Putamen (tissue), 1 donor: Measurements from ENCODE around the gene STX8.
"Not testable (repeated sequence)": the region's sequence is repeated elsewhere in the genome, so short reads cannot be mapped to it uniquely, and the experiment has no call there.

Experiments
- DNase-seq: peaks from one replicate; pipeline ENCODE4 v3.0.0-alpha.2; 2016; ENCODE audit warnings: low spot score

The STX8 gene

GRCh38 chr17:9575381-9576101 lies at the start of gene STX8:
STX8 (minus strand) TSS chr17:9575820; CDS start chr17:9575808, 12 bp downstream.
- peak; percentile 81 for DNase-seq

DNA sequence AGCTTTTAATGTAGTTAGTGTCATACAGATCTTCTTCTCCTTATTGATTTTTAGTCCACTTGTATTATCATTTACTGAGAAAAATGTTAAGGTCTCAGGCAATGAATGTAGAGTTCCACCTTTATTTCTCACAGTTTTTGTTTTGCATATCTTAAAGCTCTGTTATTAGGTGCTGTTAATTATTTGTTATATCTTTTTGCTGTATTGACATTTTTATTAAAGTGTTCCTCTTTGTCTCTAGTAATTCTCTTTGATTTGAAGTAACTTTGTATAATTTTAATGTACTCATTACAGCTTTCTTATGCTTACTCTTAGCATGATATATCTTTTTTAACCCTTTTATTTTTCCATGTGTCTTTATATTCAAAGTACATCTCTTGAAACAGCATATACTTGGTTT lies 47.3 kb upstream of the STX8 start:
- no peak for DNase-seq

DNA sequence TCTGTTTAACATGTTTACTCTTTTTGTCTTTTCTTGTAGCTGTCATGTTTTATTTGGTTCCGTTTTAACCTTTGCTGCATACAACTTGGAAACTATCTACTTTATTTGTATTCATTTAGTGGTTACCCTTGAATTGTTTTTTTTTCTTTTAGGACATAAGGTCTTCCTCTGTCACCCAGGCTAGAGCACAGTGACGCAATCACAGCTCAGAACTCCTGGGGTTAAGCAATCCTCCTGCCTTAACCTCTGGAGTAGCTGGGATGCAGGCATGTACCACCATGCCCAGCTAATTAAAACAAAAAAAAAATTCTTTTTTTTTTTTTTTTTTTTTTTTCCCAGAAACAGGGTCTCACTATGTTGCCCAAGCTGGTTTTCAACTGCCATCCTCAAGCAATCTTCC lies 39.9 kb upstream of the STX8 start:
- no peak for DNase-seq

DNA sequence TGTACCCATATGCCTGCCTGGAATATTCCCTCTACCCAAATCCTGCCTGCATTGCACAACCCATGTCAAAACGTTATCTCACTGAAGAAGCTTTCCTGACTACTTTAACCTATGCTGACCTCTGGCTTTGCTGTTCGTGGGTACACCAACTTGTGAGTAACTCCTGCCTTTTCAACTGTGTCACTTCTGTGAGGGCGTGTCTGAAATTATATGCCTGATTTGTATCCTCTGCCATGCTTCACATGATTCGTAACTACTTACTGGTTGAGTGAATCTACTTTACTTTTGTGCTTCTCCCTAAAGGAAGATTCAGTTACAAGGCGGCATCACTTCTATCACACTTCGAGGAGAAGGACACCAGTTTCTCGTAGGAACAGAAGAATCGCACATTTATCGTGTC lies 36.4 kb upstream of the STX8 start:
- DNase-seq: no peak

DNA sequence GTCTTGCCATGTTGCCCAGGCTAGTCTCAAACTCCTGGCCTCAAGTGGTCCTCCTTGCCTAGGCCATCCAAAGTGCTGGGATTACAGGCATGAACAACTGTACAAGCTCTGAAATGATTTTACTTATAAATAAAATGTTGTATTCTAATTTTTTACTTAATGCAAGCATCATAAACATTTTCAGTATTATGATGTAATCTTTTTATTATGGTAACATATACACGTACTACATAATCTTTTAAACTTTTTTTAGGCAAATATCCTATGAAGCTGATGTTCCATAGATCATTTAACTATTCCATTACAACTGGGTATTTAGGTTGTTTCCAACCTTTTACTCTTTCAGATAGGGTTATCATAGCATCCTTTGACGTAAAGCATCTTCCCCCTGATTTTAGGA lies 35.9 kb upstream of the STX8 start:
- DNase-seq: no peak

DNA sequence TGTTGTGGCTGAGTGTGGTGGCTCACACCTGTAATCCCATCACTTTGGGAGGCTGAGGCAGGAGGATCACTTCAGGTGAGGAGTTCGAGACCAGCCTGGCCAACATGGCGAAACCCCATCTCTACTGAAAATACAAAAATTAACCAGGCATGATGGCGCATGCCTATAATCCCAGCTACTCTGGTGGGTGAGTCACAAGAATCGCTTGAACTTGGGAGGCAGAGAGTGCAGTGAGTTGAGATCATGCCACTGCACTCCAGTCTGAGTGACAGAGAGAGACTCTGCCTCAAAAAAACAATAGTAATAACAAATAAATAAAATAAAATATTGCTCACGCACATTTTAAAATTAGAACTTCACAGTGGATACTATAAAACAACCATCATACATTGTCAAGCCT lies 31.4 kb upstream of the STX8 start:
- not testable (repeated sequence) for DNase-seq

DNA sequence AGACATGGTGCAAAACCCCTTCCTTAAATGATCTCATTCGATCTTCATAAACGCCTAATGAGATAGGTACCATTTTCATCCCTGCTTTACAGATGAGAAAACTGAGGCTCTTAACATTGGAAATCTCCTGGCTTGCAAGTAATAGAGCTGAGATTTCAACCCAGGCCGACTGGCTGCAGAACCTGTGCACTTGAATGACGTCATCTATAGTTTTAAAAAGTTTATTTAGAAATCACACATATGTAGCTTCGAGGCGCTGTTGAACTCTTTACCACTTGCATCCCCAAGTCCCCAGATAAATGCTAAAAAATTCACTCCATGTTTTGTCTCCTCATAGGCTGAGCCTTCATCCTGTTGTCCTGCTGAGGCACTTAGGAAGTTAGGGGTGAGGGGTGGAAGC lies 30.8 kb upstream of the STX8 start:
- DNase-seq: no peak

- DNase-seq: not testable (repeated sequence)
Measured at GRCh38 chr17:9604583-9604982, 29.0 kb upstream of the STX8 start.

DNA sequence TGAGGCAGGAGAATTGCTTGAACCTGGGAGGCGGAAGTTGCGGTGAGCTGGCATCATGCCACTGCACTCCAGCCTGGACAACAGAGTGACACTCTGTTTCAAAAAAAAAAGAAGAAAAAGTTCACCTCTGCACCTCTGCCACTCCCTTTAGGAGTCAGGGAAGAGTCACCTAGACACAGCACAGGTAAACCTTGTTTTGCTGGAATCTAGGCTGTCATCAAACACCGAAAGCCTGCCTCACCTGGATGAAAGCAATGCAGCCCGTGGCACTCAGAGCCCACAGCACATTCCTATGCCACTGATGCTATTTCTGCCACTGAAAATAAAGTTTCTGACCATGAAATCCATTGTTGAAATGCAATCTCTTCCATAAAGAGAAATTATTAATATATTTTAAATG lies 23.0 kb upstream of the STX8 start:
- no peak for DNase-seq

DNA sequence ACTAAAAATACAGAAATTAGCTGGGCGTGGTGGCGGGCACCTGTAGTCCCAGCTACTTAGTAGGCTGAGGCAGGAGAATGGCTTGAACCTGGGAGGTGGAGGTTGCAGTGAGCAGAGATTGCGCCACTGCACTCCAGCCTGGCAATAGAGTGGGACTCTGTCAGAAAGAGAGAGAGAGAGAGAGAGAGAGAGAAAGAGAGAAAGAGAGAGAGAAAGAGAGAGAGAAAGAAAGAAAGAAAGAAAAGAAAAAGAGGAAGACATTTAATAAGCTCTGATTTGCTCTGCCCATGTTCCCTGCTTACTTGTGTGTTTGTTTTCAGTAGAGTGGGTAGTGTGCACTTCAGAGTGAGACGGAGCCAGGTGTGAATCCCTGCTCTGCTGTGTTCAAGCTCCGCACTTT lies 22.0 kb upstream of the STX8 start:
- not testable (repeated sequence) for DNase-seq

GRCh38 chr17:9594065-9594464 lies 18.4 kb upstream of the STX8 start:
- no peak for DNase-seq

DNA sequence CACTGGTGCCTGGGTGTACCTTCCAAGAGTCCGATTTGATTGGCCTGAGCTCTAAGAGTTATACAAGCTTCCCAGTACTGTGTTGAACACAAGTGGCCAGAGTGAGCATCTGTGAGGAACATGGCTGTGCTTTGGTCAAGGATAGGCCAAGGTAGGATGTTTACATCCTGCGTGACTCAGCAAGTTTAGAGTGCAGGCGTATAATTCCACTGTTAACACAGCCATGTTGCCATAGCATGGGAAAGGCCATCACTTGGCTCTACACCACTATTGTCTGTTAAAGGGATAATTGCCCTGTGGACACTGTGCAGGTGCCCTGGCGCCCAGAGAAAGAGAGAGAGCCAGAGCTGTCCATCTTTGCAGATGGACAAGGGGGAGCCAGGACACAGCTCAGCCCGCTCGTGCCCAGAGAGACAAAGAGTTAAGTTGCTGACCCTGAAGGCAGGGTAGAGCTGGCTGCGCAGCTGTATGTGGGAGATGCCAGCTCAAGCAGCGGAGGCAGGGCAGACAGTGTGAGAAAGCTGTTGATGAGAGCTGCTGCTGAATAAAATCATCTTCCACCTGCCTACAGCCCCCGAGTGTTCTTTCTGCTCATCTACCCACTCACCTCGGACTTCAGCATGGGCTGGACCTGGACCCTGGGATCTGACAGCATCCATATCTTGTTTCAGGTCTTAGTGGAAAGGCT lies 12.5 kb upstream of the STX8 start:
- no peak for DNase-seq

DNA sequence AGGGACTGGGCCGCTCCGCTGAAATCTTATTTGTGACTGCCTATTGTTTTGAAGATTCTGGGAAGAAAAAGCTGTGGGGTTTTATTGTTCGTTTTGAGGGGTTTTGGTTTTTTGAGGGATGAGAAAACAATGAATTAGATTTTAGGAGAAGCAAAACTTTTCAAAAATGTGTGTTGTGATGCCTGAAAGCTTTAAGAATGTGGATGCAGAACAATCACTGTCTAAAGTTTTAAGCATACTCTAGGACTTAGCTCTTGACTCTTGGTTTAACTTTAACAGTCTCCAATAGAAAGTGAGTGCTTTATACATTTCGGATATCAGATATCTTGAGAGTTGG lies 1.7 kb upstream of the STX8 start:
- no peak for DNase-seq

- DNase-seq: peak; percentile 86
Measured at GRCh38 chr17:9576521-9577372, 1.1 kb upstream of the STX8 start, which contains the start of gene CFAP52. CFAP52 (plus strand) TSS chr17:9576642; CDS start chr17:9576696, 54 bp downstream.

- no peak for DNase-seq
Measured at GRCh38 chr17:9571201-9571600, 4.4 kb downstream of the STX8 start.

- no peak for DNase-seq
Measured at GRCh38 chr17:9568957-9569588, 6.5 kb downstream of the STX8 start.

DNA sequence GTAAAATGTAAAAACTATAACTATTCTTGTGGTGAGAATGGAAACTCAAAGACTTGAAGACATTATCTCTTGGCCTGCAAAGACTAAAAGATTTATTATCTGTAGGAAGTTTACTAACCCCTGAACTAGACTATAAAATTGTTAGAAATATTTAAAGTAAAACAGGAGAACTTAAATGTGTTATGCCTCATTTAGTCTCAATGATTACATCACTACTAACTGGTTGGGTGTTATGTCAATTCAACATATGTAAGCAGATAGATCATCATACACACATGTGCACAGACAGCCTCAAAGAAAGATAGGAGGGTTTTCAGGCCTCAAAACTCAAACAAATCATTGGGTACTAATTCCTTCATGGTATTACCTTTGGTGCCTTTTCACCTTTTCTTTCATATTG lies 7.6 kb downstream of the STX8 start:
- DNase-seq: no peak

DNA sequence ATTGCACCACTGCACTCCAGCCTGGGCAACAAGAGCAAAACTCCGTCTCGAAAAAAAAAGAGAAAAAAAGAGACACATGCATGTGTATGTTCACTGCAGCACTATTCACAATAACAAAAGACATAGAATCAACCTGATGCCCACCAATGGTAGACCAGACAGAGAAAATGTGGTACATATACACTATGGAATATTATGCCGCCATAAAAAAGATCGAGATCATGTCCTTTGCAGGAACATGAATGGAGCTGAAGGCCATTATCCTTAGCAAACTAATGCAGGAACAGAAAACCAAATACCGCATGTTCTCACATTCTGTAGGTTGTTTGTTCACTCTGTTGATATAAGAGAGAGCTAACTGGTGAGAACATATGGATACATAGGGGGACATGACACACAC lies 8.9 kb downstream of the STX8 start:
- not testable (repeated sequence) for DNase-seq

- no peak for DNase-seq
Measured at GRCh38 chr17:9566067-9566466, 9.6 kb downstream of the STX8 start.

DNA sequence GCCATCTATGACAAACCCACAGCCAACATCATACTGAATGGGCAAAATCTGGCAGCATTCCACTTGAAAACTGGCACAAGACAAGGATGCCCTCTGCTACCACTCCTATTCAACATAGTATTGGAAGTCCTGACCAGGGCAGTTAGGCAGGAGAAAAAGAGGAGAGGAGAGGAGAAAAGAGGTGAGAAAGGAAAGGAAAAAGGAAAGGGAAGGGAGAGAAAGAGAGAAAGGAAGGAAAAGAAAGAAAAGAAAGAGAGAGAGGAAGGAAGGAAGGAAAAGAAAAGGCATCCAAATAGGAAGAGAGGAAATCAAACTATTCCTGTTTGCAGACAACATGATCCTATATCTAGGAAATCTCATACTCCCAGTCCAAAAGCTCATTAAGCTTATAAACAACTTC lies 11.5 kb downstream of the STX8 start:
- no peak for DNase-seq

- DNase-seq: no peak
Measured at GRCh38 chr17:9557857-9558256, 17.8 kb downstream of the STX8 start.

DNA sequence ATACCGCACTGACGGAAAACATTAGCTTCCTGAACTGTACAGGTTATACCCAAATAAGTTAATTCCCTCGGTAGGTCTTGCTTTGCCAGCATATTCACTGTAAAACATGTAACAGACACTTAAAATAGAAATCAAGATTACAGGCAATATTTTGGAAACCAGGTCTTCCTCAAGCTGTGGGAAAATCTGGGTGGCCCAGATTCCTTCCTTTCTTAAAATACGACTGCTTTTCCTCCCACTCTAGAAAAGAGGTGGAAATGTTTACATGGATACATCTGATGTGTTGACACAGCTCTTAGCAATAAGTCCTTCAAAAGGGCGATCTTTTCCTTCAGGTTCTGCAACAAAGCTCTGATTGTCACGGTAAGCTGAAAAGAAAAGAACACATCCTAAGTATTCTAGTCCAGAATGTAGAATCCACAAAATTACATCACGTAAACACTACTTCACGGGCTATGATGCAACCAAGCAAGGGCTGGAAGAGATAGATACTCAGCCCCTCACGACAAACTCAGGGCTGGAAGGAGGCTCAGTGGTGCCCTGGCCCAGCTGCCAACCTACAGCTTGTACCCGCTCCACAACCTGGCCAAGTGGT lies 18.4 kb downstream of the STX8 start:
- no peak for DNase-seq
